Sigmoid colon (tissue), 7 donors: ENCODE results near the gene TTF1. TPM values are rescaled to one million over a fixed set of nuclear protein-coding genes. Genes with fewer than 3 reads are reported as not detected.
A peak's percentile ranks its signal among the peaks of the same experiment; 100 is the strongest.
"Not testable (repeated sequence)": the region's sequence is repeated elsewhere in the genome, so short reads cannot be mapped to it uniquely, and the experiment has no call there.

Source experiments
- DNase-seq: peaks from one replicate; pipeline ENCODE4 v3.0.0-alpha.2; 2019
- H3K27ac ChIP-seq, 4 donors: fragments of 200-600 bp; sonication (generic); one replicate each; pipeline ENCODE4 v1.5.1; 2016 to 2019; ENCODE audit warnings: mild to moderate bottlenecking in 1 of 4
- H3K27me3 ChIP-seq, 3 donors: fragments of 200-600 bp; sonication (generic); one replicate each; pipeline ENCODE4 v1.5.1; 2019; ENCODE audit warnings: mild to moderate bottlenecking in 1 of 3
- H3K36me3 ChIP-seq, 4 donors: fragments of 200-600 bp; sonication (generic); one replicate each; pipeline ENCODE4 v1.5.1; 2016 to 2019
- H3K4me1 ChIP-seq, 4 donors: fragments of 200-600 bp; sonication (generic); one replicate each; pipeline ENCODE4 v1.5.1; 2017 to 2019
- H3K4me3 ChIP-seq, 4 donors: fragments of 200-600 bp; sonication (generic); one replicate each; pipeline ENCODE4 v1.5.1; 2017 to 2019; ENCODE audit warnings: mild to moderate bottlenecking in 2 of 4, moderate library complexity in 1 of 4
- H3K9me3 ChIP-seq, 4 donors: fragments of 200-600 bp in 3 of 4; sonication (generic) in 3 of 4; one replicate each; pipeline versions ENCODE4 v1.5.1 to v1.6.1; 2013 to 2019
- EP300 ChIP-seq, 4 donors: sonication (generic); formaldehyde crosslinking; IDR thresholded peaks; one replicate each; pipeline ENCODE4 v1.6.1; 2017; ENCODE audit warnings: antibody characterized with exemption in 4 of 4
- POLR2A ChIP-seq, 2 donors: fragments of 450-650 bp; IDR thresholded peaks; one replicate each; pipeline ENCODE4 v1.6.1; 2016; ENCODE audit warnings: antibody characterized with exemption in 2 of 2, mild to moderate bottlenecking in 2 of 2, moderate library complexity in 2 of 2
- POLR2AphosphoS5 ChIP-seq, 4 donors: sonication (generic); formaldehyde crosslinking; IDR thresholded peaks; one replicate each; pipeline ENCODE4 v1.6.1; 2017; ENCODE audit warnings: antibody characterized with exemption in 4 of 4
- WGBS, 2 donors: extraction: QIAGEN DNeasy Blood & Tissue Kit; methylation state at CpG; one replicate each; pipeline ENCODE4 v1.1.7; 2013; 5-methylcytosine and 5-hydroxymethylcytosine counted together
- intact Hi-C: fragments of 100-400 bp; cut with DNase I; formaldehyde crosslinking; loops from one replicate; pipeline ENCODE4 v1.15.1; 2023
- polyA plus RNA-seq, 3 donors: library from polyadenylated mRNA; stranded (reverse); fragments of 200-250 nt; gene quantifications; one replicate each; pipeline ENCODE4 v1.2.3, GENCODE V29; 2013
- total RNA-seq, 4 donors: library from RNA; depleted of rRNA; stranded (reverse); fragments of >200 nt; gene quantifications; one replicate each; pipeline ENCODE4 v1.1.0, GENCODE V29; 2016
- TF ChIP-seq, protein P1 (sequence below), 4 experiments: fragments of 450-650 bp in 3 of 4; fragments of 200-600 bp in 1 of 4; IDR thresholded peaks; one replicate each; pipeline ENCODE4 v1.5.1; 2016 to 2019; ENCODE audit warnings: antibody characterized with exemption in 4 of 4, mild to moderate bottlenecking in 3 of 4, moderate library complexity in 2 of 4
- donor health status: healthy with polysubstance abuse.
- donor health status: Bipolar disorder and iron deficiency.
- donor health status: healthy.

Gene TTF1
- total and polyA plus RNA-seq, 7 donors = 6.6 to 20.9 (median 14.6) TPM

DNA sequence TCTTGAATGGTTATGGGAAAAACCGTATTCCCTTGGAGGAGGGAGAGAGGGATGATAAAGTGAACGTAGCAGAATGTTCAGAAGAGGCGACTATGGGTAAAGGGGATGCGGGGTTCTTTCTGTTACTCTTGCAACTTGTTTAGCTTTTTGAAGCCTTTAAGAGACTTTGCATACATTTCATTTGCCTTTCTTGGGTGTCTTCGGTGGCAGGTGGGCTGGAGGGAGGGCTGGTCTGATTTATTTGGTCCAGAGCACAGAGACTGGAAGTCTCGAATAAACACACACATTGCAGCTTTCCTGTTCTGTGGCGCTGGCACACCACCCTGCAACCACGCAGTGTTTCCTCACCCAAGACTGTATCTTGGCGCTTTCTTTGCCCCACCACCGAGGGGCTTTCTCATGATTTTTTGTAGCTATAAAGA, 23.2 kb downstream of the TTF1 start:
- TF ChIP-seq, protein P1, sequence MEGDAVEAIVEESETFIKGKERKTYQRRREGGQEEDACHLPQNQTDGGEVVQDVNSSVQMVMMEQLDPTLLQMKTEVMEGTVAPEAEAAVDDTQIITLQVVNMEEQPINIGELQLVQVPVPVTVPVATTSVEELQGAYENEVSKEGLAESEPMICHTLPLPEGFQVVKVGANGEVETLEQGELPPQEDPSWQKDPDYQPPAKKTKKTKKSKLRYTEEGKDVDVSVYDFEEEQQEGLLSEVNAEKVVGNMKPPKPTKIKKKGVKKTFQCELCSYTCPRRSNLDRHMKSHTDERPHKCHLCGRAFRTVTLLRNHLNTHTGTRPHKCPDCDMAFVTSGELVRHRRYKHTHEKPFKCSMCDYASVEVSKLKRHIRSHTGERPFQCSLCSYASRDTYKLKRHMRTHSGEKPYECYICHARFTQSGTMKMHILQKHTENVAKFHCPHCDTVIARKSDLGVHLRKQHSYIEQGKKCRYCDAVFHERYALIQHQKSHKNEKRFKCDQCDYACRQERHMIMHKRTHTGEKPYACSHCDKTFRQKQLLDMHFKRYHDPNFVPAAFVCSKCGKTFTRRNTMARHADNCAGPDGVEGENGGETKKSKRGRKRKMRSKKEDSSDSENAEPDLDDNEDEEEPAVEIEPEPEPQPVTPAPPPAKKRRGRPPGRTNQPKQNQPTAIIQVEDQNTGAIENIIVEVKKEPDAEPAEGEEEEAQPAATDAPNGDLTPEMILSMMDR (IDR thresholded peaks at IDR 0.05) = no peak
- TF ChIP-seq POLR2AphosphoS5 (IDR thresholded peaks at IDR 0.05) (no peak), EP300 (IDR thresholded peaks at IDR 0.05) (no peak), POLR2A (IDR thresholded peaks at IDR 0.05) (no peak)
- Histone ChIP-seq H3K4me1 (no peaks in the 10 kb centered on the region), H3K4me3 (no peak overlapping the region), H3K9me3 (no peaks in the 10 kb centered on the region), H3K36me3 (peaks cover 17 to 92% (median 27%) of the 10 kb centered on the region in 4 donors), H3K27ac (no peak overlapping the region), H3K27me3 (no peaks in the 10 kb centered on the region)
- WGBS, 2 donors = 59 to 87% methylated on average over 10 of the region's 10 CpGs
- intact Hi-C loops = no loop called here
- DNase-seq = no peak

DNA sequence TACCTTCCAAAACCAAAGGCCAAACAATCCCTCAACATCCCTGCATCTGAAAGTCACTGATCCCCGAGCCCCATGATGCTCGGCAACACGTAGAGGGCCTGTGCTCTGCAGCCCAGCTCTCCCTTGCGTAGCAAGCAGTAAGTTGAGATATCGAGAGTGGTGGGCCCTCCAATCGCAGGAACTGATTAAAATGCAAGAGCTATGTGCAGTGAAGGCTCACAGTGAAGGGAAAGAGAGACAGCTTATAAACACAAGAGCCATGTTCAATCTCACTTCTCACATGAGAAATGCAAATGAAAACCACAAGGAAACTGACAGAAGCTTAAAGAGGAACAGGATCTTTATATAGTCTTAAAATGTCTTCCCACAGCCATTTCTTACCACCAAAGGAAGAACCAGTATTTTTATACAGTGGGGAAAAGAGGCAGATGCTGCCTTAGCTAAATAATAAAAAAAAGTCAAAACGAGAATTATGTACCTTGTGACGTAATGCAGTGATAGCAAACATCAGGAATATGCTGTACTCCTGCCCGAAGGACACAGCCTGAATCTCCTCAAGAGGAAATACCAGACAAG, 24.6 kb downstream of the TTF1 start:
- Histone ChIP-seq H3K4me1 (no peaks in the 10 kb centered on the region), H3K27ac (no peak overlapping the region), H3K27me3 (no peaks in the 10 kb centered on the region), H3K36me3 (peaks cover 12 to 90% (median 21%) of the 10 kb centered on the region in 4 donors), H3K4me3 (no peak overlapping the region), H3K9me3 (no peaks in the 10 kb centered on the region)
- WGBS, 2 donors = 64 to 87% methylated on average over 9 of the region's 9 CpGs
- TF ChIP-seq, protein P1 (IDR thresholded peaks at IDR 0.05) = no peak
- TF ChIP-seq POLR2AphosphoS5 (IDR thresholded peaks at IDR 0.05) (no peak), EP300 (IDR thresholded peaks at IDR 0.05) (no peak)
- intact Hi-C loops = no loop called here
- no peak for DNase-seq

DNA sequence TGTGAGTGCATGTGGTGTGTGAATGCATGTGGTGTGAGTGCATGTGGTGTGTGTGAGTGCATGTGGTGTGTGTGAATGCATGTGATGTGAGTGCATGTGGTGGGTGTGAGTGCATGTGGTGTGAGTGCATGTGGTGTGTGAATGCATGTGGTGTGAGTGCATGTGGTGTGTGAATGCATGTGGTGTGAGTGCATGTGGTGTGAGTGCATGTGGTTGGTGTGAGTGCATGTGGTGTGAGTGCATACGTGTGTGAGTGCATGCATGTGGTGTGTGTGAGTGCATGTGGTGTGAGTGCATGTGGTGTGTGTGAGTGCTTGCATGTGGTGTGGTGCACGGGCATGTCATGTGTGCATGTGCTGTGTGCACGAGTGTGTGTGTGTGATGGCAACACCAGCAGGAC, 28.2 kb downstream of the TTF1 start:
- peaks cover 0 to 76% (median 14%) of the 10 kb centered on the region in 4 donors for H3K36me3 ChIP-seq
- 93 to 96% methylated on average over 3 of the region's 3 CpGs for WGBS, 2 donors
- H3K4me3 ChIP-seq, H3K27ac ChIP-seq, H3K27me3 ChIP-seq, DNase-seq, H3K9me3 ChIP-seq, intact Hi-C loops, H3K4me1 ChIP-seq: not testable (repeated sequence)

DNA sequence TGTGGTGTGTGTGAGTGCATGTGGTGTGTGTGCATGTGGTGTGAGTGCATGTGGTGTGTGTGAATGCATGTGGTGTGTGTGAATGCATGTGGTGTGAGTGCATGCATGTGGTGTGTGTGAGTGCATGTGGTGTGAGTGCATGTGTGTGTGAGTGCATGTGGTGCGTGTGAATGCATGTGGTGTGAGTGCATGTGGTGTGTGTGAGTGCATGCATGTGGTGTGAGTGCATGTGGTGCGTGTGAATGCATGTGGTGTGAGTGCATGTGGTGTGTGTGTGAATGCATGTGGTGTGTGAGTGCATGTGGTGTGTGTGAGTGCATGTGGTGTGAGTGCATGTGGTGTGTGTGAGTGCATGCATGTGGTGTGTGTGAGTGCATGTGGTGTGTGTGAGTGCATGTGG, 28.9 kb downstream of the TTF1 start:
- H3K4me3 ChIP-seq, intact Hi-C loops, DNase-seq, H3K27me3 ChIP-seq, H3K4me1 ChIP-seq, H3K9me3 ChIP-seq, H3K27ac ChIP-seq: not testable (repeated sequence)
- peaks cover 0 to 71% (median 14%) of the 10 kb centered on the region in 4 donors for H3K36me3 ChIP-seq
- WGBS, 2 donors = 99% methylated on average over 2 of the region's 2 CpGs

DNA sequence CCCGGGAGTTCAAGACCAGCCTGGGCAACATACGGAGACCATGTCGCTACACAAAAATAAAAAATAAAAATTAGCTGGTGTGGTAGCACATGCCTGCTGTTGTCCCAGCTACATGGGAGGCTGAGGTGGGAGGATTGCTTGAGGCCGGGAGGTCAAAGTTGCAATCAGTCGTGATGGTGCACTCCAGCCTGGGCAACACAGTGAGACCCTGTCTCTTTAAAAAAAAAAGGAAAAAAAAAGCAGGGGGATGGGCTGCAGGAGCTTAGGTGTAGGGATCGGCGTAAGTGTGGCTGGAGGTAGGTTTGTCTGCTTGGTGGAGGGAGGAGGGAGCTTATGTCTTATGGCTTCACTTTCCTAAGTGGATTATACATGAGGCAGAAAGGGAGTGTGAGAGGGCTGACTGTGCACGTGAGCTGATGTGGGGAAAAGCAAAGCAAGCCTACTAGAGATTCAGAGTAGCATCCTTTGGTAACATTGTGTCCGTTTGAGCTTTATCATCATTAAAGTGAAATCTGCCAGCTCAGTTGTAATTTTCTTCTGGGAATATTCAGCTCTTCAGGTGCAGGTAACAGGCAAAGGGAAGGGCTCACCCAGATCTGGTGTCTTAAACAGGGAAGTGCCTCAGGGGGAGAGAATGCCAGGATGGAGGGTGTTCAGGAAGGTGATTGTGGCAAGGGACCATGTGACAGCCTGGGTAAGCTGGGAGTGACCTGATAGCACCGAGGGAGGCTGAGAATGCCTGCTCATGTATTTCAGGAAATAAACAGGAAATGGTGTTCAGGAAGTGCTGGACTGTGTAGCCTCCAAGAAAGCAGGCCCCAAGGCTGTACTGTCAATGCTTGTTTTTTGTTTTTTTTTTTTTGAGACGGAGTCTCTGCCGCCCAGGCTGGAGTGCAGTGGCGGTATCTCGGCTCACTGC, 34.2 kb downstream of the TTF1 start:
- intact Hi-C loops = no loop called here
- 66 to 75% methylated on average over 14 of the region's 14 CpGs for WGBS, 2 donors
- Histone ChIP-seq H3K27me3 (no peaks in the 10 kb centered on the region), H3K27ac (peak overlapping the region; percentile 22 to 69 (median 46)), H3K4me3 (no peak overlapping the region), H3K9me3 (no peaks in the 10 kb centered on the region), H3K4me1 (no peaks in the 10 kb centered on the region), H3K36me3 (peaks cover 0 to 24% (median 8%) of the 10 kb centered on the region in 4 donors)
- peak; percentile 78 for DNase-seq
- TF ChIP-seq POLR2AphosphoS5 (IDR thresholded peaks at IDR 0.05) = peak in 2 of 4 donors; percentile 20 to 47
- TF ChIP-seq EP300 (IDR thresholded peaks at IDR 0.05) = no peak

DNA sequence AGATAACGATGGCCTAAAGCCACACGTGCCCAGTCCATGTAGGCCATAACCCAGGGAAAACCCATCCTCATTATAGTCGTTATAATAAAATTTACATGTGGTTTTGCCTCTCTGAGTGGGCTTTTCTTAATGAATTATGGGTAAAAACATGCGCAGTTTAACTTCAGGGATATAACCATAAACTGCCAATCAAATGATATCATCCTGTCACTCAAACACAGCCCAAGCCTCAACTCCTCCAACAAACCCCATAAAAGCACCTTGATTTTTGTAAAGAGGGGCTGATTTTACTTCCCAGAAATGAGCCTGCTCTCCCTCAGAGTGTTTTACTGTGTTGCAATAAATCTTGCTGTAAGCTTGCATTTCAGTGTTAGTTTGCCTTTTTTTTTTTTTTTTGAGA, 36.0 kb downstream of the TTF1 start:
- Histone ChIP-seq H3K9me3 (no peaks in the 10 kb centered on the region), H3K36me3 (peaks cover 0 to 8% (median 1%) of the 10 kb centered on the region in 4 donors), H3K4me3 (no peak overlapping the region), H3K4me1 (no peaks in the 10 kb centered on the region), H3K27me3 (no peaks in the 10 kb centered on the region), H3K27ac (no peak overlapping the region)
- intact Hi-C loops = no loop called here
- 74 to 84% methylated on average over 4 of the region's 4 CpGs for WGBS, 2 donors
- no peak for TF ChIP-seq POLR2AphosphoS5 (IDR thresholded peaks at IDR 0.05)
- TF ChIP-seq EP300 (IDR thresholded peaks at IDR 0.05) = no peak
- TF ChIP-seq POLR2A (IDR thresholded peaks at IDR 0.05) = no peak
- TF ChIP-seq, protein P1 (IDR thresholded peaks at IDR 0.05) = no peak
- no peak for DNase-seq
